ENCODE measurements around the gene RALGAPA2. TPM values are rescaled to one million over a fixed set of nuclear protein-coding genes. Genes with fewer than 3 reads are reported as not detected.

The RALGAPA2 gene
- total and polyA plus RNA-seq, 2 of the 13 experiments (the other 11 are each of a cell fraction or from before 2014, with no cell fraction given), result 13.8 to 17.7 TPM

GRCh38 chr20:20366551-20366875 lies 345.9 kb downstream of the RALGAPA2 start:
- TF ChIP-seq RELA (CRISPR knock-in tag; IDR thresholded peaks at IDR 0.05) (no peak), ZBTB42 (CRISPR knock-in tag; IDR thresholded peaks at IDR 0.05) (no peak), PRDM15 (CRISPR knock-in tag; IDR thresholded peaks at IDR 0.05) (no peak), NAIF1 (CRISPR knock-in tag; IDR thresholded peaks at IDR 0.05; ENCODE audit: borderline replicate concordance) (no peak), ZNF331 (CRISPR knock-in tag; IDR thresholded peaks at IDR 0.05) (no peak), ZNF335 (CRISPR knock-in tag; IDR thresholded peaks at IDR 0.05) (no peak), ZNF768 (CRISPR knock-in tag; IDR thresholded peaks at IDR 0.05) (no peak), MIXL1 (CRISPR knock-in tag; IDR thresholded peaks at IDR 0.05) (no peak), ZNF3 (CRISPR knock-in tag; IDR thresholded peaks at IDR 0.05) (no peak)
- Histone ChIP-seq H3K4me3 (replicated peaks in 1 of 3; ENCODE audit: insufficient read depth in 1 of 3, low read depth in 2 of 3, low read length in 3 of 3) (no peak overlapping the region), H3K79me2 (ENCODE audit: insufficient read depth, low read length) (no peaks in the 10 kb centered on the region), H3K4me2 (ENCODE audit: low read depth, low read length) (no peak overlapping the region), H3K9me3 (ENCODE audit: low read length) (no peaks in the 10 kb centered on the region), H3K36me3 (replicated peaks in 1 of 2; ENCODE audit: control insufficient read depth in 1 of 2, insufficient read depth in 2 of 2, low read length in 2 of 2) (no peaks in the 10 kb centered on the region), H3K4me1 (ENCODE audit: insufficient read depth, low read length) (peaks cover 31% of the 10 kb centered on the region; the same call in 1 of the 2 replicates), H3K9ac (ENCODE audit: insufficient read depth, low read depth, low read length) (no peak overlapping the region), H3K27me3 (ENCODE audit: control insufficient read depth in 1 of 2, insufficient read depth in 2 of 2, low read length in 2 of 2) (peaks cover 25 to 91% of the 10 kb centered on the region in 2 experiments), H3K27ac (ENCODE audit: extremely low read length, insufficient read depth, low read length) (no peak overlapping the region), H4K20me1 (ENCODE audit: insufficient read depth, low read length) (no peaks in the 10 kb centered on the region; the same call in 1 of the 2 replicates), H2AFZ (ENCODE audit: low read length) (no peak overlapping the region)
- 21% methylated on average over 12 of the region's 19 CpGs for WGBS (ENCODE audit: low lambda C conversion rate)
- BruUV-seq (replicated peaks), result no TSS peak
- ATAC-seq (no peak), DNase-seq (ENCODE audit: low spot score) (no peak), FAIRE-seq (no peak)
- intact Hi-C loops (cut with micrococcal nuclease; ENCODE audit: unreplicated experiment), result no loop called here
- POLR2A ChIA-PET, result no interaction called here
- CTCF ChIA-PET (ENCODE audit: low intra/inter-chr PET ratio, low total read pairs), result no interaction called here
- in situ Hi-C loops (cut with HindIII; ENCODE audit: extremely low pct_ligation_motif_present, low pct_unique_long_range_greater_than_20kb), result no loop called here

All from HepG2 (cell line).